GM18951 (cell line): ENCODE results near the gene PAK1IP1.

Experiments
- POLR2A ChIP-seq: IDR thresholded peaks from 4 replicates; pipeline ENCODE4 v1.6.1; 2011; ENCODE audit warnings: mild to moderate bottlenecking; ENCODE audit not compliant: insufficient read length, insufficient read depth; ENCODE audit errors: extremely low read depth
- in situ Hi-C: fragments of 300-500 bp; cut with MboI; formaldehyde crosslinking; loops from one replicate; pipeline ENCODE4 v1.12.0; 2022; ENCODE audit warnings: low sequenced_read_pairs, mixed read lengths, inconsistent platforms; ENCODE audit not compliant: unreplicated experiment

Gene PAK1IP1

GRCh38 chr6:10681795-10682194 lies 13.0 kb upstream of the PAK1IP1 start:
- in situ Hi-C loops = no loop called here
- TF ChIP-seq POLR2A = no peak

- TF ChIP-seq POLR2A = no peak
- in situ Hi-C loops = no loop called here
These were observed 12.3 kb upstream of the PAK1IP1 start for GRCh38 chr6:10682355-10682988.

- in situ Hi-C loops = no loop called here
- TF ChIP-seq POLR2A = no peak
These were observed 10.2 kb upstream of the PAK1IP1 start for GRCh38 chr6:10684618-10685017.

GRCh38 chr6:10685092-10685915 lies 9.5 kb upstream of the PAK1IP1 start:
- TF ChIP-seq POLR2A = no peak
- in situ Hi-C loops = no loop called here

- no peak for TF ChIP-seq POLR2A
These were observed 7.9 kb upstream of the PAK1IP1 start for GRCh38 chr6:10686901-10687300.

GRCh38 chr6:10687582-10687981 lies 7.2 kb upstream of the PAK1IP1 start:
- TF ChIP-seq POLR2A = no peak
- in situ Hi-C loops = no loop called here

More at GRCh38 chr6:10686901-10687300, 7.9 kb upstream of the PAK1IP1 start:
- in situ Hi-C loops = no loop called here

GRCh38 chr6:10690651-10691445 lies 3.9 kb upstream of the PAK1IP1 start:
- in situ Hi-C loops = no loop called here
- no peak for TF ChIP-seq POLR2A

GRCh38 chr6:10692965-10693538 lies 1.7 kb upstream of the PAK1IP1 start:
- no peak for TF ChIP-seq POLR2A
- in situ Hi-C loops = no loop called here

GRCh38 chr6:10695086-10695657 lies 400 bp downstream of the PAK1IP1 start:
- in situ Hi-C loops = no loop called here

GRCh38 chr6:10696655-10697054 lies 1.9 kb downstream of the PAK1IP1 start:
- in situ Hi-C loops = no loop called here
- TF ChIP-seq POLR2A = no peak

More at GRCh38 chr6:10695086-10695657, 400 bp downstream of the PAK1IP1 start:
- TF ChIP-seq POLR2A = no peak

- TF ChIP-seq POLR2A = no peak
These were observed 19.2 kb downstream of the PAK1IP1 start for GRCh38 chr6:10713962-10714361.

GRCh38 chr6:10719296-10719963 lies 24.7 kb downstream of the PAK1IP1 start:
- TF ChIP-seq POLR2A = no peak

More at GRCh38 chr6:10713962-10714361, 19.2 kb downstream of the PAK1IP1 start:
- in situ Hi-C loops = no loop called here

GRCh38 chr6:10719964-10720264 lies 25.1 kb downstream of the PAK1IP1 start:
- TF ChIP-seq POLR2A = no peak
- in situ Hi-C loops = no loop called here

More at GRCh38 chr6:10719296-10719963, 24.7 kb downstream of the PAK1IP1 start:
- in situ Hi-C loops = no loop called here
